DMS 273 treated with DMSO at 0.1 percent for 48 hours (cell line): ENCODE data around the gene EIF1B.

ENCODE experiments used
- DNase-seq: peaks from one replicate; lab custom pipeline; 2025; lab: John Stamatoyannopoulos, UW

The EIF1B gene

GRCh38 chr3:40340541-40341170, 31.1 kb downstream of the EIF1B start:
- DNase-seq, result no peak

- no peak for DNase-seq
Measured at GRCh38 chr3:40341671-40342070, 32.2 kb downstream of the EIF1B start.

- no peak for DNase-seq
Measured at GRCh38 chr3:40350529-40350928, 41.0 kb downstream of the EIF1B start.

- no peak for DNase-seq
Measured at GRCh38 chr3:40355410-40355809, 45.9 kb downstream of the EIF1B start.

GRCh38 chr3:40358454-40358853, 48.9 kb downstream of the EIF1B start:
- no peak for DNase-seq
